Fibroblast of gingiva (primary cell): Measurements from ENCODE around the gene CLECL1.

Source experiments
- DNase-seq: peaks from one replicate; pipeline ENCODE4 v3.0.0-alpha.2; 2011; ENCODE audit warnings: low read depth

Gene CLECL1

DNA sequence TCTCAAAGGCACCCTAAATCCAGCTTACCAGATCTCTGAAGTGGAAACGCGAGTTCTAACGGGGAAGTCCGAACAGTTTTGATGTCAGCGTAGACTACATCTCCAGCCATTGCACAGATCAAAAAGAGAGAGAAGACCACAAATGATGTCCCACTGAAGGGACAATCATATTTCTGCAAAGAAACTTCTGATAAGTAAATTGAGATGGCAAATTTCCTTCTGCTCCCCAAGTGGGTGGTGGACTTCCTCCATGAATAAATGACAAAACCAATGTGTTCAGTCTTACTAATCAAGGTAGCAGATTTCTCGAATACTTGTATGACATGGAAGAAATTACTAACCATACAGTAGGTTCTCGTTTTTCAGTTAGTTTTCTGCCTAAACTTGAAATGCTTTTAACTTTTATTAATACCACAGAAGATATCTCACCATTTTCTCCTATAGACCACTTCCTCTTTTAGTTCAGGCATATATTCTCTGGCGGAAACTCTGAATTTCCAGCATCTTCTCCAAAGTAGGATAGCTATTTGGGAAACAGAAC lies at the start of gene CLECL1:
Gene CLECL1 (minus strand): TSS at position 177 of the 541 bp plus-strand sequence.
- no peak for DNase-seq

DNA sequence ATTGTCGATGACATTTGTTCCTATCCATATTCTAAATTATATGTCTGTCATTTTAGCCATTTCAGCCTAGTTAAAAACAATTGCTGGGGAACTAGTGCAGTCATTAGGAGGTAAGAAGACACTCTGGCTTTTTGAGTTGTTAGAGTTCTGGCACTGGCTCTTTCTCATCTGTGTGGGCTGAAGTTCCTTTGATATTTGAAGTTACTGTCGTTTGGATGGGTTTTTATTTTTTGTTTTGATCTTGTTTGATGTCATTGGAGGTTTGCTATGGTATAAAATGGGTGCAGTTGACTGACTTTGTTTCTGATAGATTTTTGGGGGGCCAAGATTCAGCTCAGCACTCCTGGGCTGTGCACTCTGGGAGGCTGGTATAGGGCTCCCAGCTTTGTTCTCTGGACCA lies 48.5 kb upstream of the CLECL1 start:
- DNase-seq = no peak

DNA sequence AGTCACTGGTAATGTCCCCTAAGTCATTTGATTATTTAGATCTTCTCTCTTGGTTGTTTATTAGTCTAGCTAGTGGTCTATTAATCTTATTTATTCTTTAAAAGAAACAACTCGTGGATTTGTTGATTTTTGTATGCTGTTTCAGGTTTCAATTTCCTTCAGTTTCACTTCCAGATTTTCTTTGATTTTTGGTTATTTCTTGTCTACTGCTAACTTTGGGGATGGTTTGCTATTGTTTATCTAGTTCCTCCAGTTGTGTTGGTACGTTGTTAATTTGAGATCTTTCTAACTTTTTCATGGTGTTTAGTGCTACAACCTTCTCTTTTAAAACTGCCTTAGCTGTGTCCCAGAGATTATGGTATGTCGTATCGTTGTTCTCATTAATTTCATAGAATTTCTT lies 46.3 kb upstream of the CLECL1 start:
- DNase-seq = no peak

DNA sequence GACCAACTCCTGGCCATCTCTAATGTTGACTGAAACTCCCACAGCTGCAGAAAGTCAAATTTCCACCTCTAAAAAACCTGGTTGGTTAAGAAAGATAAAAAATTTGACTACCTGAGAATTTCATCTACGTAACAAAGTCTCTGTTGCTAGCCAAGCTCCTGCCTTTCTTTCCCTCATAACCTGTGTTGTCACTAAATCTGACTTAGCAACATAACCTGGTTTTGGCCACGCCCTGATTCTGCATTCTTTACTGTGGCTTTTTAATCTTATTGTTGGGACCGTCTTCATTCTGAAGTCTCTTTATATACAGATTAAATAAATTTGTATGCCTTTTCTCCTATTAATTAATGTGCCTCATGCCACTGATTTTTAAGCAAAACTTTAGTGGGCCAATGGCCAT lies 43.9 kb upstream of the CLECL1 start:
- no peak for DNase-seq

DNA sequence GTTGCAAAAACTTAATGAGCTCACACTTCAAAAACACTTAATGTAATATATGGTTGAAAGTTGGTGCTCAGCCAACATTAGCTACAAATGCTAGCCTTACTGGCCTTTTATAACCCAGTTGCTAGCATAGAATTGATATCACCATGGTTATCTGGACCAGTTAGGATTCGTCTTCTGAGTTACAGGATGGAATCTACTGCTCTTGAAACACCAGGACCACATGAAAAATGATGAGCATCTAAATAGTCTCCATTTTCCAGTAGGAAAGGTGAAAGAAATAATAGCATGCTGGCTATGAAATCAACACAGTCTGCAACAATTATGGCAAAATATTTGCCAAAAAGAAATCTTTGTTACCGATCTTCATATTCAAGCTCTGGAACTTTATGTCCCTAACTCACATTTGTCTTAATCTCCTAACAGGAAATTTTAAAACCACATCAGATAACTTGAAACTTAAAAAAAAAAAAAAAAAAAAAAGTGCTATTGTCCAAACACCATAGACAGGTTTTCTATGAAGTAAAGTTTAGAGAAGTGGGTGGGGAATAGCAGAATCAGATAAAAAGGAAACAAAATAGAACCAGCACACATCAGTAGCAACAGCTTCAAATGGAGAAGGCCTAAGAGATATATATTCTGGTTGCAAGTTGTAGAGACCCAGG lies 40.5 kb upstream of the CLECL1 start:
- DNase-seq = no peak

DNA sequence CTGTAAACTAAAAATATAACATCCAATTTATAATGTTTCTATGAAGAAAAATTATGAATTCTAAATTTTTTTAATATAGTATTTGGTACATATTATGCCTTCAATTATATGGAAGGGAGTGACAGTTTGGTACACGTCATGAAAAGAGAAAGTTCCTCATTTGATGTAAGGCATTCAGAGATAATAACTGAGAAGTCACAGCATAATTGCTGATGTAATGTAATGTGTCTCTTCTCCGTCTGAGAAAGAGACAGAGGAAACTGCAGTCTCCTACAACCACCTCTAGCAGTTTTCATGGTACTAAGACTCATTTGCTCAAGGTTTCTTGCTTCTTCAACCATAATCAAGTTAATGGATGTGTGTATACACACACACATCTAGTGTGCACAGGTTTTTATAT lies 30.1 kb upstream of the CLECL1 start:
- DNase-seq = no peak

DNA sequence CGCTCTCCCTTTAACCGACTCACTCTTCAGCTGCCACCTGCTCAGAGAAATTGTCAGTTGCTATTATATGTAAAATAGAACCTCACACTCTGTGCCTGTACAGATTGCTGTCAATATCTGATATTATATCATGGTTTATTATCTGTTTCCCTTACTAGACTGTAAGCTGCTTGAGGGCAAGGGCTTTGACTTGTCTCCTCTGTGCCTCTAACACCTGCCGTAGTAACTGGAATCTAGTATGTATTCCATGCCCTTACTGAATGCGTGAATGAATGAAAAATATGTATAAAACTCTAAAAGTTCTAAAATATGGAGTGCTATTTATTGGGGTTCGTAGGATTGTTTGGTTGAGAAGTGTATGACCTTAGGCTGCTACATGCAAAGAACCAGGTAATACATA lies 29.5 kb upstream of the CLECL1 start:
- DNase-seq = no peak

DNA sequence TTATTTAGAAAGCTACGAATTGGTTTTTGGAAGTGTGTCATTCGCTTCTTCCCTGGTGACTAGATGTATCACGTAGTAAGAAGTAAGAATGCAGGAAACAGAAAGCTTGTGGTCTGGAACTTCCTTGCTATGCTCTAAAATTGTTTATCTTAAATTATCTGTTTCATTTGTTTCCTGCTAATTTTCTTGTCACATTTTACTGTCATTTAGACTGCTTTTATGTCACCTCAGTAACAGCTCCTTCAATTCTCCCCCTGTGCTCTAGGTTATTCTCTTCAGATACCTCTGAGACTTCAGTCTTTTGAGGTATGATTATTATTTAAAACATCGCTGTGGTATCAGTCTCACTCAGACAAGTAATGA lies 28.5 kb upstream of the CLECL1 start:
- DNase-seq = no peak

DNA sequence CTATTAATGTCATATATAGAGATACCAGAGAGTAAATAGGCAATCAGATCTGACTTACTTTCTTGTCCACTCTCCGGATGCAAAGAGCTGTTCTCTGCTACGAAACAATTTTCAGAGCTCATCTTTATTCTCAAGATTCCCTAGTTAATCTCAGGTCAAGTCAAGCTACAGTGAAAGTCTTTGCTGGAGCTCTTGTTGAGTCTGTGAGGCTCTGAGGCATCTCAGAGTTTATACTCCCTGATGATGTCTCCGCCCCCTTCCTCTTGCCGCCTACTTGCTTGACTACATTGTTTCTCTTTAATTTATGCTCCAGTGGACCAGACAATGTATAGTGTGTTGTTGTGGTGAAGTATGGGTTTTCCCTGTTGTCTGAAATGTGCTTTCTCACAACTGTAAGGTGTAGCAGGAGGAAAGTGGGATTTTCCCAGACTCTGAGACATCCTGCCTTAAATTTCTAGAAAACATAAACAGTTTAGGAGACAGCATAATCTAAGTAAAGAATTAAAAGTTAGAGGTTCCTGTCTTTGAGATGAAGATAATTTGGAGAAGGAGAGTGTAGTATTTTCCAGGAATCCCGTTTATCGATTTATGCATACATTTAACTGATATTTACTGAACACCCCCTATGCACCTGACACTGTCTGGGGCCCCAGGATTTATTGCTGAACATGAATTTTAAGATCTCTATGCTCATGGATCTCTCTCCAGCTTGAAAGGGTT lies 28.0 kb upstream of the CLECL1 start, which contains the start of gene CD69:
Gene CD69 (minus strand): TSS at position 203 of the 720 bp plus-strand sequence. CDS start 81 bp downstream, at position 122.
- no peak for DNase-seq

DNA sequence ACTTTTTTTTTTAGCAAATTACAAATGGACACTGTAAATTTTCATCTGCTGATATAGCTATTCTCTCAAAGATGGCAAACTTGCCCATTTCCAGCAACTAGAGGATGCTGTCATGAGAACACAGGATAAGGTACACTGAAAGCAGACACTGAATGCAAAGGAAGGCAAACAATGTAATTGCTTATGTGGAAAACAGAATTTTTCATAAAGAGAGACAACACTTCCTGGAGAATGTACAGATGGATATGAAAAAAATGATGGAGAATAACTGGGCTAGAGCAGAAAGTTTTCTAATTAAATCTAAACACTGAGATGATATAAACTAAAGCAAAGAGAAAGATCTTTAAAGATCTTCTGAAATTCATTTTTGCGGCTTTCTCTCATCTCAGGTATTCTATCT lies 27.2 kb upstream of the CLECL1 start:
- no peak for DNase-seq

DNA sequence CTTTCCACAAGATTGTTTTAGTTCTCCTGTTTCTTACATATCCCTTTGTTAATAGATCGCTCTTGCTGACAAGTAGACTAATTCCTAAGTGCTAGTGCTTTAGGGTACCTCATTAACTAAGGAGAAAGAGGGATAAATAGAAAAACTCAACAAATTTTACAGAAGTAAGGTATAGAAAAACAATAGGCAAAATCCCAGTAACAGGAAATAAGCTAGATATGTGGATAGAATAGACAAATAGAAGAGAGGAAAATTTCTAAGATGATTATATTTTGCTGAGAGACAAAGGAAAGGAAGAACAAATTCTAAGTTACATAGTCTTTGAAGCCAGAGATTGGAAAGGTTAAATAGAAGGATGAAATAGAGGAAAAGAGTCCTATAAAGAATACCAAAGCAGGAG lies 26.8 kb upstream of the CLECL1 start:
- DNase-seq = no peak

DNA sequence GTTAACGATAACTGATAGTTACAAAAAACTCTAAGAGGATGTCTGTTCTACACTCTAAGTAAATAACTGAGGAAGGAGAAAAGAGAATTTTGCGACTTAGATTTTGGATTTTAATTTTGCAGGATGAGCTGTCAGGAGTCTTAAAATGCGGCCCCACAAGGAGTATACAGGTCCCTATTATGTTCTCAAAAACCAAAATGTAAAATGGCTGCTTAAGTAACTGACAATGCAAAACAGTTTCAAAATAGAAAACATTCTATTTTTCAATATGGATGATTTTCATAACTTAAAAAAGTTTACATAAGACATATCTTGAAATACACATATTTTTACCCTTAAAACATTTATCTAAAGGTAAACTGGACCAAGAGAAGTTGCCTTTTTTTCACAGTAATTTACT lies 25.2 kb upstream of the CLECL1 start:
- no peak for DNase-seq

DNA sequence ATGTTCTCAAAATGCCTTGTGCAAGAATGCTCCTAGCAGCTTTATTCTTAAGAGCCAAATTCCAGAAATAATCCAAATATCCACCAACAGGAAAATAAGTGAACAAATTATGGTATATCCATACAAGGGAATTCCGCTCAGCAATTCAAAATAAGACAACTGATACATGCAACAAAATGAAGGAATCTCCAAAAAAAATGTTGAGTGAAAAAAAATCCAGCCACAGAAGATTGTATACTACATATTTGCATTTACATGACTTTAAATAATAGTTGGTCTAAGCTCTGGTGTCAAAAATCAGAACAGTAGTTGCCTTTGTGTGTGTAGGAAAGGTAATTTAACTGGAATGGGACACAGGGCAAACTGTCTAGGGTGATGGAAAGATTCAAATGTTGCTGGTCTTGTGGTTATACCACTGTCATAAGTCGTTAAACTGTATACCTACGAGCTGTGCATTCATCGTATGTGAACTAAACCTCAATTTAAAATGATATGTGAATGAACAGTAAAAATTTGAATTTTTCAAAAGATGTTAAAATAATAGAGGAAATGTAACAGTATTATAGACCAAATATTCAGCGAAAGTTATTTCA lies 24.6 kb upstream of the CLECL1 start:
- DNase-seq = no peak

DNA sequence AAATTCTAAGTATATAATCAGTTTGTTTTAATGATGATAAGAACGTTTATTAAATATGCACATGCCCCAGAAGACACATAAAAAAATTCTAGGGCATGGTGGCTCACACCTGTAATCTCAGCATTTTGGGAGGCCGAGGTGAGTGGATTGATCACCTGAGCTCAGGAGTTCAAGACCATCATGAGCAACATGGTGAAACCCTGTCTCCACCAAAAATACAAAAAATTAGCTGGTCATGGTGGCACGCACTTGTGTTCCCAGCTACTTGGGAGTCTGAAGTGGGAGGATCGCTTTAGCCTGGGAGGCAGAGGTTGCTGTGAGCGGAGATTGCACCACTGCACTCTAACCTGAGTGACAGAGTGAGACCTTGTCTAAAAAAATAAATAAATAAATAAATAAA lies 23.8 kb upstream of the CLECL1 start:
- DNase-seq = no peak

DNA sequence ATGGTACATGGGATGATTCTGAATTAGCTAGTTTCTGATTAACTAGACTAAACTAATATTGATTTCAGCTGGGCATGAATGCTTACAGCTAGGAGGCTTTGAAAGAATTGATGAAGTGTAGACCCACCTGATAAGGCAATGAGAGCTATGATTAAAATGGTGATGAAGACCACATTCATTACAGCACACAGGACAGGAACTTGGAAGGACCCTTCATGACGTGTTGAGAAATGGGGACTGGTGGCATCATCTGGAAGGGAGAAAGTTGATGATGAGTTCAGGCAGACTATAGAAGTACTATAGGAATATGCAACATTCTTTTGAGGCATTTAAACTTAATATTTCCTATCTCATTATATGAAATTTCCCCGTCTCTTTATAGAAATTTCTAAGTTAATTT lies 23.3 kb upstream of the CLECL1 start:
- DNase-seq = no peak

DNA sequence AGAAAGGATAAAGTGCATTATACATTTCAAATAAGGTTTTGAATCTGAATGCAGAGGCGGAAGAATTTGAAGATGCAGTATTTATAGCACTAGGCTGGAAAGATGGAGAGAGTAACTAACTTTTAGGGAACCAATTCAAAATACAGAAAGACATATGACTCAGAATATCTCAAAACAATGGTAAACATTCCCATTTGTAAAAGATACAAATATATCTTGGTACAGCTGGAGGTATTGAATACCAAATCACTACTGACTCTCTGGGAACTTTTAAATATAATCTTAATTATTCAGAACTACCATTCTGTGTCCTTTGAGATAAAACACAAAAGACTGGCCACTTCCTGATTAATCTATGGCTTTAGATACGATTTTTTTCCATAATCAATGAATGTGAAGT lies 22.7 kb upstream of the CLECL1 start:
- no peak for DNase-seq

DNA sequence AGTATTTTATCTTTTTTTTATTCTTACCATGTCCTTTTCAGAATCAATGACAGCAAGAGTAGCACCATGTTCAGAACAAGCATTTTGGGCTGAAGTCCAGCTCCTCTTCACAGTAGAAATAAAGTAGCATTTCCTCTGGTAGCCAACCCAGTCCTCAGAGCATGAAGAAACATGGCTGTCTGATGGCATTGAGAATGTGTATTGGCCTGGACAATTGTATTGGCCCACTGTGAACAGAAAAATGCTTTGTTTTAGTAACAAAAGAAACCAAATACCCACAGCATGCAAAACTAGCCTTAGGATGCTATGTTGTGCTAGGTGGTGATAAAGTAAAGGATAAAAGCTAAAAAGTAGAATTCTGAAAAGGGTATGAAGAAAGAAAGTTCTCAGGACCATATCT lies 22.1 kb upstream of the CLECL1 start:
- DNase-seq = no peak

DNA sequence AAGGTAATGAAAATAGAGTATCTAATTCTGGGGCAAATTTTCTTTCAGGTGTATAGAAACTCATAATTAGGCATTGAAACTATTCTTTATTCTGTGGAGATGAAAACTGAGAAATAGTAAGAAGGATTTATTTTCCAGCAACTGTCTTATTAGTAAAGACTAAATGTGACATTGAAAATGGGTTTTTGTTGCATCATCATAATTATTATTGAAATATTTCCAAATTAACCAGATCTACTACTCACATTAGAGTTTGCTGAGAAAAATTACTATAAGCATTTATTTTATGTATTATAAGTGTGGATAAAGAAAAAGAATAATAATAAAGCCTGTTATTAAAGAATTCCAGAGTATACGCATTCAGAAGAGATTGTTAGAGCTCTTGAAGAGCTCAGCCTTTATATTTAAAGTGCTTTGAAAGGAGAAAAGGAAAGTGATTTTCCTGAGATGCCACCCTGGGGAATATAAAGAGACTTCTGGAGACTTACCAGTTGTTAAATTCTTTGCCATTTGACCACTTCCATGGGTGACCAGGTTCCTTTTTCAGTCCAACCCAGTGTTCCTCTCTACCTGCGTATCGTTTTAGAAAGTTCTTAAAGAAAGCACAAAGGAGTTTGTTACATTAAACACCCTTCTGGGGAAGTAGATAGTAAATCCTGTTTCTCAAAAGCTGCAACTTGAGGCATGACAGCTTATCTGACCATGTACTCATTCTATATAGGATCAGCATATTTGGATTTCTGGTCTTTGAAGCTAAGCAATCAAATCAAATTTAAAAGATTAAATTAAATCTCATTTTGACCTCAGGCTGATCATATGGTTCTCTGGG lies 21.4 kb upstream of the CLECL1 start:
- DNase-seq = no peak

DNA sequence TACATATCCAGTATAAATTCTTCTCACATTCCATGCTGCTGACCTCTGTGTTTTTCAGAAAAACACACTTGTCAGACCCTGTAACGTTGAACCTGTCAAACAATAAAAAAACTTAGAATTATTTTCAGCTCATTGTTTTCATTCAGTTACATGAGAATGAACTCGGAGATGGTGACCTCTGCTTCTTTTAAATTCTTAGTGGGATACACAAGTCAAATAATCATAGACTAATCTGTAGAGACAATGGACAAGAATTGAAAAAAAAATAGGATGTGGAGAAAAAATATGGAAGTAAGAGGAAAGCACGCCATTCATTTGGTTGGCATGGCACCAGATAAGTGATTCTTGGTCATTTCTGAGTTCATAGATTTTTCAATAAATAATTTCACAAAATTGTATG lies 20.6 kb upstream of the CLECL1 start:
- no peak for DNase-seq

DNA sequence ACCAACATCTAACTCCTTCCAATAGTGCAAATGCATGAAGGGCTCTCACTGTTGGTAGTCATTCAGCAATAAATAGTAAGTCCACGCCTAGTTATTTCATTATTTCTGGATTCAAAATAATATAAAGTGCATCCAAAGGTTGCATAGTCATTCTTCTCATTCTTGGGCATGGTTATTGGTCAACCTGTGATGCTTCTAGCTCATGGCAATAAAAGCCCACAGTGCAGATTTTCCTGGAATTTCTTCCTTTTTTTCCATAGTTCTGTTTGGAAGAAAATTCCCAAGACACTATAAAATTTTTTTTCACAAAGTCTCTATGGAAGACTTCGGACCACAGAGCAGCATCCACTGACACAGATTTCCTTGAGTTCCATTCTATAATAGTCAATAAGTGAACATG lies 20.2 kb upstream of the CLECL1 start:
- DNase-seq = no peak

DNA sequence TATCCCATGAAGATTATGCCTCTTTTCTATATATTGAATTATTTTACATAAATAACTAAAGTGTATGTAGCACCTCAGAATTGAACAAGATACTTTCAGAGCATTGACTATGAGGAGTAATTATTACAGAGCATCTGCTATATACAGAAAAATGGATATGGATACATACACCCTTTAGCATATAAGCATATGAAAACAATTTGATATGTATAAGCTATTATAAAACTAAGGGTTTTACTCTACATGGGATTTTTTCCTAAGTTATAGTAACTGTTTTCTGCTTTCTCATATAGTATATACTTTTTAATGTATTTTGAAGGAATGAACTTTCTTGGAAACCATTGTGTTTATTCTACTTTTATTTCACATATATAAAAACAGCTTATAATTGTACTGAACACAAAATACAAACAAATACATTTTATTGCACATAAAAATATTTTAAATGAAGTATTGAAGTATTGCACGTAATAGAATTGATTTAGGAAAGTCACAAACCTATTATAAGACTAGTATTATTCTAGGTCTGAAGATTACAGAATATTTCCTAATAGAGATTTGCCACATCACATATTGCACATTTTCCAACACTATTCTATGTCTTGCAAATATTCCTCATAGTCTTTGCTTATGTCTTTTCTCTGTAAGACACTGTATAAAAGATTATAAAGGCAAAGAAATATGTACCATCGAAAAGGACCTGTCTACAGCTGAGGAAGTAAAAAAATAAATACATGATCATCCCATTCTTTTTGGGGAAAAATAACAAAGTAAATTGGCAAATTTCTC lies 19.4 kb upstream of the CLECL1 start:
- no peak for DNase-seq
